ENCODE measurements around the gene P2RX7. TPM values are rescaled to one million over a fixed set of nuclear protein-coding genes. Genes with fewer than 3 reads are reported as not detected.

Gene P2RX7
- total RNA-seq, 1 experiment from 2014 or later: 0.17 TPM

GRCh38 chr12:121172145-121172544 lies 39.5 kb downstream of the P2RX7 start:
- no TSS peak for BruUV-seq (replicated peaks)
- Histone ChIP-seq H3K27ac (ENCODE audit: low read depth, low read length, poor library complexity, severe bottlenecking) (no peak overlapping the region), H3K36me3 (ENCODE audit: insufficient read depth, low read length, poor library complexity, severe bottlenecking) (no peaks in the 10 kb centered on the region), H3K4me3 (ENCODE audit: low read depth, low read length, poor library complexity, severe bottlenecking) (no peak overlapping the region), H3K4me1 (ENCODE audit: insufficient read depth, low read length, poor library complexity, severe bottlenecking) (no peaks in the 10 kb centered on the region), H3K9me3 (ENCODE audit: low read depth, low read length, poor library complexity, severe bottlenecking) (no peaks in the 10 kb centered on the region), H3K27me3 (replicated peaks; ENCODE audit: insufficient read depth, low read depth, low read length, poor library complexity) (no peaks in the 10 kb centered on the region)
- CTCF ChIA-PET: no interaction called here
- intact Hi-C loops (cut with micrococcal nuclease; ENCODE audit: unreplicated experiment): no loop called here
- POLR2A ChIA-PET (ENCODE audit: low non-redundant PET): no interaction called here
- TF ChIP-seq, protein P1, sequence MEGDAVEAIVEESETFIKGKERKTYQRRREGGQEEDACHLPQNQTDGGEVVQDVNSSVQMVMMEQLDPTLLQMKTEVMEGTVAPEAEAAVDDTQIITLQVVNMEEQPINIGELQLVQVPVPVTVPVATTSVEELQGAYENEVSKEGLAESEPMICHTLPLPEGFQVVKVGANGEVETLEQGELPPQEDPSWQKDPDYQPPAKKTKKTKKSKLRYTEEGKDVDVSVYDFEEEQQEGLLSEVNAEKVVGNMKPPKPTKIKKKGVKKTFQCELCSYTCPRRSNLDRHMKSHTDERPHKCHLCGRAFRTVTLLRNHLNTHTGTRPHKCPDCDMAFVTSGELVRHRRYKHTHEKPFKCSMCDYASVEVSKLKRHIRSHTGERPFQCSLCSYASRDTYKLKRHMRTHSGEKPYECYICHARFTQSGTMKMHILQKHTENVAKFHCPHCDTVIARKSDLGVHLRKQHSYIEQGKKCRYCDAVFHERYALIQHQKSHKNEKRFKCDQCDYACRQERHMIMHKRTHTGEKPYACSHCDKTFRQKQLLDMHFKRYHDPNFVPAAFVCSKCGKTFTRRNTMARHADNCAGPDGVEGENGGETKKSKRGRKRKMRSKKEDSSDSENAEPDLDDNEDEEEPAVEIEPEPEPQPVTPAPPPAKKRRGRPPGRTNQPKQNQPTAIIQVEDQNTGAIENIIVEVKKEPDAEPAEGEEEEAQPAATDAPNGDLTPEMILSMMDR (conservative IDR thresholded peaks at IDR 0.05; ENCODE audit: low read depth, low read length): no peak
- no peak for DNase-seq (ENCODE audit: low spot score)

DNA sequence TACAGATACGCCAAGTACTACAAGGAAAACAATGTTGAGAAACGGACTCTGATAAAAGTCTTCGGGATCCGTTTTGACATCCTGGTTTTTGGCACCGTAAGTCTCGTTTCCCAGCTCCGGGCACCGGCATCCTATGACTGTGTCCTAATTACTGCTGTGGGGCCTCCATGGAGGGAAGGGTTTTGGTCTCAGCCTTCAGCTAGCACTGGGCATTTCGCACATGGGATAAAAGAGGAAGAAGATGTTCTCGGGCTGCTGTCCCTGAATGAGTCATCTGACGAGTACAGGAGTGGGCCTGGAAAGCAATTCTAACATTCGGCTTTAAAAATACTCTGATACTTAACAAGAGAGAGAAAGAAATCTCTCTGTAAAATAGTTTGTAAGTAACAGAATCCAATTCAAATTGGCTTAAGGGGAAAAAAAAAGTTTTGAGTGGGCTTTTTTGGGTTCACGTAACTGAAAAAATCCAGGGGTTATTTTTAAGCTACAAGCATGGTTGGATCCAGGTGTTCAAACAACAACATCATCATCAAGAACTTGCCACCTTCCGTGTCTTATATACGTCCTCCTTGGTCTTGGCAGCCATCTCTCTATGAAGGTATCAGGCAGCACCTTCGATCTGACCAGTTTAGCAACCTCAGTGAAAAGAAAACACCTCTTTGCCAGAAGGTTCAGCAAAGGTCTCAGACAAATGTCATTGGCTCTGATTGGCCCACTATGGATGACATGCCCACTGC lies 42.9 kb downstream of the P2RX7 start:
- no peak for TF ChIP-seq EZH2 (IDR thresholded peaks at IDR 0.05; ENCODE audit: borderline replicate concordance, low read depth, low read length, poor library complexity, severe bottlenecking)
- TF ChIP-seq, protein P1 (conservative IDR thresholded peaks at IDR 0.05; ENCODE audit: low read depth, low read length): no peak
- DNase-seq (ENCODE audit: low spot score): no peak
- no peaks in the 10 kb centered on the region for H3K4me1 ChIP-seq (ENCODE audit: insufficient read depth, low read length, poor library complexity, severe bottlenecking)
- no peaks in the 10 kb centered on the region for H3K27me3 ChIP-seq (replicated peaks; ENCODE audit: insufficient read depth, low read depth, low read length, poor library complexity)
- no TSS peak for BruUV-seq (replicated peaks)
- no peak overlapping the region for H3K27ac ChIP-seq (ENCODE audit: low read depth, low read length, poor library complexity, severe bottlenecking)
- H3K4me3 ChIP-seq (ENCODE audit: low read depth, low read length, poor library complexity, severe bottlenecking): no peak overlapping the region
- ChIA-PET POLR2A (ENCODE audit: low non-redundant PET) (no interaction called here), CTCF (no interaction called here)
- no peaks in the 10 kb centered on the region for H3K9me3 ChIP-seq (ENCODE audit: low read depth, low read length, poor library complexity, severe bottlenecking)
- intact Hi-C loops (cut with micrococcal nuclease; ENCODE audit: unreplicated experiment): no loop called here
- no peaks in the 10 kb centered on the region for H3K36me3 ChIP-seq (ENCODE audit: insufficient read depth, low read length, poor library complexity, severe bottlenecking)

DNA sequence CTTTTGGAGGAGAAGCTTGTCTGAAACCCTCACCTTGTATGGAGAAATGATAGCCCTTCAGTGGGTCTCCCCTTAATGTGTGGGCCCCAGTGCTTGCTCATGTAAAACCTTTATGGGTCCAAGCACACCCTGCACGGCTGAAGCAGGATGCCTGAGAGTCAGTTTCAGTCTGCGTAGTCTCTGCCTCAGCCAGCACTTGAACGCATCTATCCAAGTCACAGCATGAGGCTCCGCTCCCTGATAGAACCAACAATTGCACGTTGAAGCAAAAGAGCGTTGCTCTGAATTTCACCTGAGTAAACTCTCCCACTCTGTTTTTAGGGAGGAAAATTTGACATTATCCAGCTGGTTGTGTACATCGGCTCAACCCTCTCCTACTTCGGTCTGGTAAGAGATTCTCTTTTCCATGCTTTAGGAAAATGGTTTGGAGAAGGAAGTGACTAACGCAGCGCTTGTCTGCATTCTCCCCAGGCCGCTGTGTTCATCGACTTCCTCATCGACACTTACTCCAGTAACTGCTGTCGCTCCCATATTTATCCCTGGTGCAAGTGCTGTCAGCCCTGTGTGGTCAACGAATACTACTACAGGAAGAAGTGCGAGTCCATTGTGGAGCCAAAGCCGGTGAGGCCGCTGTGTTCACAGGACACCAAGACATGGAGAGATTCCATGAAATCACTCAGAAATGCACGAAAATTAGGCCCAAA lies 44.3 kb downstream of the P2RX7 start:
- CTCF ChIA-PET: no interaction called here
- no peaks in the 10 kb centered on the region for H3K36me3 ChIP-seq (ENCODE audit: insufficient read depth, low read length, poor library complexity, severe bottlenecking)
- intact Hi-C loops (cut with micrococcal nuclease; ENCODE audit: unreplicated experiment): no loop called here
- H3K27ac ChIP-seq (ENCODE audit: low read depth, low read length, poor library complexity, severe bottlenecking): no peak overlapping the region
- no peaks in the 10 kb centered on the region for H3K9me3 ChIP-seq (ENCODE audit: low read depth, low read length, poor library complexity, severe bottlenecking)
- no peaks in the 10 kb centered on the region for H3K27me3 ChIP-seq (replicated peaks; ENCODE audit: insufficient read depth, low read depth, low read length, poor library complexity)
- POLR2A ChIA-PET (ENCODE audit: low non-redundant PET): no interaction called here
- H3K4me3 ChIP-seq (ENCODE audit: low read depth, low read length, poor library complexity, severe bottlenecking): no peak overlapping the region
- no peak for TF ChIP-seq EZH2 (IDR thresholded peaks at IDR 0.05; ENCODE audit: borderline replicate concordance, low read depth, low read length, poor library complexity, severe bottlenecking)
- TF ChIP-seq, protein P1 (conservative IDR thresholded peaks at IDR 0.05; ENCODE audit: low read depth, low read length): no peak
- DNase-seq (ENCODE audit: low spot score): no peak
- no TSS peak for BruUV-seq (replicated peaks)
- H3K4me1 ChIP-seq (ENCODE audit: insufficient read depth, low read length, poor library complexity, severe bottlenecking): no peaks in the 10 kb centered on the region

Measured in A673 (cell line).